ENCODE data around the gene SF3B4. TPM values are rescaled to one million over a fixed set of nuclear protein-coding genes. Genes with fewer than 3 reads are reported as not detected.

SF3B4 gene
- total and polyA plus RNA-seq, 2 of the 4 experiments (the other 2 are of a cell fraction), result 6.6 to 64.4 TPM

DNA sequence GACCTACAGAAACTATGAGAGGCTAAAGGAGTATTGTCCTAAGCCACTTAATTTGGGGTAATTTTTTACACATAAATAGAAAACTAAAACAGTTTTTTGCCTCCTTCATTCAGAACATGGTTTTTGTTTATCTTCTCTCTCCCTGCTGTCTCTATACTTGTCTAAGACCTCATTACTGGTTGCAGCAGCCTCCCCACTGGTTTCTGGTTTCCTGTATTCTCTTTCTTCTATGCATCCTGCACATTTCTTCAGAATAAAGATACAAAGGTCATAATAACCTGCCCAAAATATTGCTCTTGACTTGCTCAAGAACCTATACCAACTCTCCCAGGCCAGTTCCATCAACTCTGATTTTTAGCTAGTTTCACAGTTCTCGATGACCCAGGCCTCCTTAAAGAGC, 48.0 kb downstream of the SF3B4 start:
- no peak overlapping the region for H4K91ac ChIP-seq (ENCODE audit: insufficient read depth, low read depth, low read length)
- no peak overlapping the region for H2AFZ ChIP-seq (replicated peaks; ENCODE audit: low read length, poor library complexity)
- H3K18ac ChIP-seq (ENCODE audit: low read depth, low read length), result no peak overlapping the region
- H2BK20ac ChIP-seq (ENCODE audit: low read depth, low read length), result no peak overlapping the region
- H3K79me1 ChIP-seq (ENCODE audit: low read depth in 1 of 2, low read length in 2 of 2), result peaks cover 3 to 11% of the 10 kb centered on the region in 2 experiments
- H2BK5ac ChIP-seq (ENCODE audit: low read depth, low read length, poor library complexity, severe bottlenecking), result no peak overlapping the region
- no peak overlapping the region for H3K27ac ChIP-seq (ENCODE audit: insufficient read depth, low read length)
- no peaks in the 10 kb centered on the region for H3K9me3 ChIP-seq (ENCODE audit: control insufficient read depth, insufficient read depth, low read length)
- dilution Hi-C loops (cut with HindIII; ENCODE audit: low sequenced_read_pairs, unreplicated experiment) (no loop called here), intact Hi-C loops (cut with micrococcal nuclease) (no loop called here), in situ Hi-C loops (cut with MboI; ENCODE audit: low sequenced_read_pairs) (no loop called here)
- WGBS, 2 experiments (ENCODE audit: extremely low coverage in 2 of 2, insufficient read length in 1 of 2), result no CpG with 5 or more reads among the region's 1 CpG
- no TSS peak for BruUV-seq (replicated peaks)
- DNase-seq (no peak), ATAC-seq (ENCODE audit: low read depth) (no peak)
- POLR2A ChIA-PET (ENCODE audit: unreplicated experiment), result no interaction called here
- TF ChIP-seq RCOR1 (IDR thresholded peaks at IDR 0.05; ENCODE audit: insufficient replicate concordance, low read length) (no peak), FOS (IDR thresholded peaks at IDR 0.05; ENCODE audit: low read depth, low read length) (no peak), RFX5 (IDR thresholded peaks at IDR 0.05; ENCODE audit: low read depth, low read length) (no peak), SMC3 (IDR thresholded peaks at IDR 0.05; ENCODE audit: low read depth, low read length) (no peak), NFE2L2 (IDR thresholded peaks at IDR 0.05; ENCODE audit: low read depth, low read length) (no peak), BHLHE40 (IDR thresholded peaks at IDR 0.05; ENCODE audit: low read depth, low read length) (no peak), CEBPB (IDR thresholded peaks at IDR 0.05; ENCODE audit: low read depth, low read length) (no peak), MXI1 (IDR thresholded peaks at IDR 0.05; ENCODE audit: borderline replicate concordance, low read depth, low read length) (no peak), RAD21 (IDR thresholded peaks at IDR 0.05; ENCODE audit: low read length) (no peak), MAZ (IDR thresholded peaks at IDR 0.05; ENCODE audit: borderline replicate concordance, low read depth, low read length) (no peak), MAFK (IDR thresholded peaks at IDR 0.05; ENCODE audit: low read depth, low read length) (no peak), CHD1 (IDR thresholded peaks at IDR 0.05; ENCODE audit: low read depth, low read length) (no peak), POLR2A (IDR thresholded peaks at IDR 0.05; ENCODE audit: low read depth, low read length) (no peak)
- TF ChIP-seq, protein P1, sequence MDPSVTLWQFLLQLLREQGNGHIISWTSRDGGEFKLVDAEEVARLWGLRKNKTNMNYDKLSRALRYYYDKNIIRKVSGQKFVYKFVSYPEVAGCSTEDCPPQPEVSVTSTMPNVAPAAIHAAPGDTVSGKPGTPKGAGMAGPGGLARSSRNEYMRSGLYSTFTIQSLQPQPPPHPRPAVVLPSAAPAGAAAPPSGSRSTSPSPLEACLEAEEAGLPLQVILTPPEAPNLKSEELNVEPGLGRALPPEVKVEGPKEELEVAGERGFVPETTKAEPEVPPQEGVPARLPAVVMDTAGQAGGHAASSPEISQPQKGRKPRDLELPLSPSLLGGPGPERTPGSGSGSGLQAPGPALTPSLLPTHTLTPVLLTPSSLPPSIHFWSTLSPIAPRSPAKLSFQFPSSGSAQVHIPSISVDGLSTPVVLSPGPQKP (IDR thresholded peaks at IDR 0.05; ENCODE audit: borderline replicate concordance, low read depth, low read length), result no peak
- TF ChIP-seq, protein P2, sequence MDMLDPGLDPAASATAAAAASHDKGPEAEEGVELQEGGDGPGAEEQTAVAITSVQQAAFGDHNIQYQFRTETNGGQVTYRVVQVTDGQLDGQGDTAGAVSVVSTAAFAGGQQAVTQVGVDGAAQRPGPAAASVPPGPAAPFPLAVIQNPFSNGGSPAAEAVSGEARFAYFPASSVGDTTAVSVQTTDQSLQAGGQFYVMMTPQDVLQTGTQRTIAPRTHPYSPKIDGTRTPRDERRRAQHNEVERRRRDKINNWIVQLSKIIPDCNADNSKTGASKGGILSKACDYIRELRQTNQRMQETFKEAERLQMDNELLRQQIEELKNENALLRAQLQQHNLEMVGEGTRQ (IDR thresholded peaks at IDR 0.05; ENCODE audit: low read depth, low read length), result no peak
- TF ChIP-seq, protein P3, sequence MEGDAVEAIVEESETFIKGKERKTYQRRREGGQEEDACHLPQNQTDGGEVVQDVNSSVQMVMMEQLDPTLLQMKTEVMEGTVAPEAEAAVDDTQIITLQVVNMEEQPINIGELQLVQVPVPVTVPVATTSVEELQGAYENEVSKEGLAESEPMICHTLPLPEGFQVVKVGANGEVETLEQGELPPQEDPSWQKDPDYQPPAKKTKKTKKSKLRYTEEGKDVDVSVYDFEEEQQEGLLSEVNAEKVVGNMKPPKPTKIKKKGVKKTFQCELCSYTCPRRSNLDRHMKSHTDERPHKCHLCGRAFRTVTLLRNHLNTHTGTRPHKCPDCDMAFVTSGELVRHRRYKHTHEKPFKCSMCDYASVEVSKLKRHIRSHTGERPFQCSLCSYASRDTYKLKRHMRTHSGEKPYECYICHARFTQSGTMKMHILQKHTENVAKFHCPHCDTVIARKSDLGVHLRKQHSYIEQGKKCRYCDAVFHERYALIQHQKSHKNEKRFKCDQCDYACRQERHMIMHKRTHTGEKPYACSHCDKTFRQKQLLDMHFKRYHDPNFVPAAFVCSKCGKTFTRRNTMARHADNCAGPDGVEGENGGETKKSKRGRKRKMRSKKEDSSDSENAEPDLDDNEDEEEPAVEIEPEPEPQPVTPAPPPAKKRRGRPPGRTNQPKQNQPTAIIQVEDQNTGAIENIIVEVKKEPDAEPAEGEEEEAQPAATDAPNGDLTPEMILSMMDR (conservative IDR thresholded peaks at IDR 0.05; ENCODE audit: low read depth, low read length), result no peak
- H2AK5ac ChIP-seq (ENCODE audit: low read depth, low read length), result no peak overlapping the region
- H4K20me1 ChIP-seq (ENCODE audit: insufficient read depth, low read length), result no peaks in the 10 kb centered on the region
- H3K56ac ChIP-seq (ENCODE audit: extremely low read depth, insufficient read depth, low read length), result no peak overlapping the region
- no peak overlapping the region for H3K4me2 ChIP-seq (ENCODE audit: low read depth, low read length)
- H3K9ac ChIP-seq (ENCODE audit: low read depth, low read length), result no peak overlapping the region
- H3K9me1 ChIP-seq (ENCODE audit: insufficient read depth, low read length), result peaks cover 4% of the 10 kb centered on the region; the same call in 1 of the 2 replicates
- no peak overlapping the region for H3K4me3 ChIP-seq (ENCODE audit: insufficient read depth, low read depth, low read length)
- H3K14ac ChIP-seq (replicated peaks; ENCODE audit: low read depth, low read length), result no peak overlapping the region
- no peak overlapping the region for H2AK9ac ChIP-seq (replicated peaks; ENCODE audit: low read depth, low read length, poor library complexity)
- no peak overlapping the region for H4K5ac ChIP-seq (ENCODE audit: low read depth, low read length)
- H3K4me1 ChIP-seq (ENCODE audit: control insufficient read depth, insufficient read depth, low read length), result no peaks in the 10 kb centered on the region
- H2BK15ac ChIP-seq (ENCODE audit: low read depth, low read length), result no peak overlapping the region
- no peak overlapping the region for H3K4ac ChIP-seq (ENCODE audit: low read depth, low read length)
- no peak overlapping the region for H2BK120ac ChIP-seq (ENCODE audit: low read depth, low read length)
- no peaks in the 10 kb centered on the region for H3K36me3 ChIP-seq (ENCODE audit: control insufficient read depth, insufficient read depth, low read length)
- CTCF ChIA-PET, result no interaction called here
- H3K23ac ChIP-seq (ENCODE audit: low read depth, low read length), result no peak overlapping the region
- H4K8ac ChIP-seq (ENCODE audit: low read depth in 2 of 2, low read length in 2 of 2), result no peak overlapping the region
- H3K27me3 ChIP-seq (ENCODE audit: control insufficient read depth, insufficient read depth, low read length), result no peaks in the 10 kb centered on the region
